ENCODE results near the gene KCNJ5. TPM values are rescaled to one million over a fixed set of nuclear protein-coding genes. Genes with fewer than 3 reads are reported as not detected.

The KCNJ5 gene
- total and polyA plus RNA-seq, 10 of the 15 experiments (the other 5 are each of a cell fraction or from before 2014, with no cell fraction given), result 0.03 TPM; not detected in 8

- no peak overlapping the region for H3K4me2 ChIP-seq (ENCODE audit: control insufficient read depth, insufficient read depth)
- intact Hi-C loops (cut with micrococcal nuclease; ENCODE audit: unreplicated experiment) (no loop called here), in situ Hi-C loops (cut with MboI) (loop anchor here (25.0 kb wide), 1 partner anchor 206 kb away; no protein-coding TSS in a partner anchor)
- no peak overlapping the region for H3K4me3 ChIP-seq
- no peaks in the 10 kb centered on the region for H4K20me1 ChIP-seq (ENCODE audit: control insufficient read depth, insufficient read depth)
- H3K4me1 ChIP-seq (ENCODE audit: control insufficient read depth, insufficient read depth, low read length), result peaks cover 29% of the 10 kb centered on the region
- no peak overlapping the region for H3K9ac ChIP-seq (ENCODE audit: control insufficient read depth, insufficient read depth, low read length)
- ChIA-PET POLR2A (no interaction called here), CTCF (interaction anchor here (1.1 to 11.8 kb wide), 5 partner anchors 10 to 685 kb away, joined by 3 to 123 read pairs (median 17); no protein-coding TSS in a partner anchor), RAD21 (ENCODE audit: unreplicated experiment) (interaction anchor here (3.5 kb wide), 1 partner anchor 13 kb away, joined by 20 read pairs; no protein-coding TSS in a partner anchor), SMC1A (ENCODE audit: uncharacterized antibody, unreplicated experiment) (interaction anchor here (0.9 to 10.5 kb wide), 3 partner anchors 12 to 113 kb away, joined by 3 to 89 read pairs (median 3); no protein-coding TSS in a partner anchor)
- BruUV-seq (replicated peaks), result no TSS peak
- no peak for FAIRE-seq
- no peak overlapping the region for H3K27ac ChIP-seq (ENCODE audit: control insufficient read depth, insufficient read depth)
- H2AFZ ChIP-seq (ENCODE audit: control insufficient read depth, low read depth, low read length), result no peak overlapping the region
- WGBS (ENCODE audit: insufficient coverage, insufficient replicate concordance, low lambda C conversion rate, missing lambda C conversion rate), result 81% methylated on average over 2 of the region's 2 CpGs
- no peaks in the 10 kb centered on the region for H3K27me3 ChIP-seq (replicated peaks in 1 of 2; ENCODE audit: control insufficient read depth in 2 of 2, insufficient read depth in 2 of 2, low read length in 1 of 2)
- no peaks in the 10 kb centered on the region for H3K79me2 ChIP-seq (ENCODE audit: control insufficient read depth, insufficient read depth, low read length)
- no peaks in the 10 kb centered on the region for H3K9me3 ChIP-seq (replicated peaks; ENCODE audit: control insufficient read depth, insufficient read depth, low read length)
- no peak for DNase-seq (ENCODE audit: low read depth, low spot score)
- TF ChIP-seq SPI1 (IDR thresholded peaks at IDR 0.05; ENCODE audit: borderline replicate concordance, insufficient read depth, low read depth, low read length) (peak; percentile 59; the same call in 1 of the 2 replicates), E4F1 (IDR thresholded peaks at IDR 0.05; ENCODE audit: borderline replicate concordance, partially characterized antibody) (no peak)
- no peak for ATAC-seq
- H3K36me3 ChIP-seq (ENCODE audit: control insufficient read depth in 2 of 2, insufficient read depth in 2 of 2, low read length in 1 of 2), result no peaks in the 10 kb centered on the region
These were observed 47.9 kb upstream of the KCNJ5 start for GRCh38 chr11:128843198-128843785.
